ENCODE results near the gene CCDC146. TPM values are rescaled to one million over a fixed set of nuclear protein-coding genes. Genes with fewer than 3 reads are reported as not detected.
"Not testable (repeated sequence)": the region's sequence is repeated elsewhere in the genome, so short reads cannot be mapped to it uniquely, and the experiment has no call there.

CCDC146 gene
- total and polyA plus RNA-seq, 4 donors = 8.9 to 28.3 (median 17.8) TPM

- DNase-seq = not testable (repeated sequence)
- intact Hi-C loops (cut with DNase I) = loop anchor here in 1 of 2 donors (10.0 kb wide), 1 partner anchor 118 kb away; no protein-coding TSS in a partner anchor
These were observed 4.6 kb downstream of the CCDC146 start for GRCh38 chr7:77127009-77127408.

GRCh38 chr7:77128582-77129410 lies 6.4 kb downstream of the CCDC146 start:
- H3K36me3 ChIP-seq (ENCODE audit: control insufficient read depth in 1 of 2, insufficient read depth in 2 of 2, low read length in 1 of 2); H3K27me3 ChIP-seq (ENCODE audit: control insufficient read depth in 1 of 2, insufficient read depth in 2 of 2, low read length in 1 of 2); H3K4me3 ChIP-seq (ENCODE audit: low read length in 2 of 2); H3K9me3 ChIP-seq (ENCODE audit: control insufficient read depth, low read length); DNase-seq; H3K4me1 ChIP-seq (ENCODE audit: control insufficient read depth in 1 of 2, insufficient read depth in 2 of 2, low read length in 2 of 2): not testable (repeated sequence)
- H3K27ac ChIP-seq (ENCODE audit: low read depth in 1 of 2, low read length in 2 of 2) = peak overlapping the region in 1 of 2 donors; percentile 22
- peak; percentile 71 for ATAC-seq (ENCODE audit: low FRiP score)
- 9 to 10% methylated on average over 5 of the region's 7 CpGs for WGBS, 2 donors
- intact Hi-C loops (cut with DNase I) = loop anchor here in 1 of 2 donors (10.0 kb wide), 1 partner anchor 116 kb away; no protein-coding TSS in a partner anchor

More at GRCh38 chr7:77127009-77127408, 4.6 kb downstream of the CCDC146 start:
- not testable (repeated sequence) for ATAC-seq (ENCODE audit: low FRiP score); H3K9me3 ChIP-seq (ENCODE audit: control insufficient read depth, low read length); H3K4me3 ChIP-seq (ENCODE audit: low read length in 2 of 2); H3K27ac ChIP-seq (ENCODE audit: low read depth in 1 of 2, low read length in 2 of 2); H3K4me1 ChIP-seq (ENCODE audit: control insufficient read depth in 1 of 2, insufficient read depth in 2 of 2, low read length in 2 of 2); H3K27me3 ChIP-seq (ENCODE audit: control insufficient read depth in 1 of 2, insufficient read depth in 2 of 2, low read length in 1 of 2); H3K36me3 ChIP-seq (ENCODE audit: control insufficient read depth in 1 of 2, insufficient read depth in 2 of 2, low read length in 1 of 2)
- 93 to 95% methylated on average over 6 to 9 of the region's 9 CpGs for WGBS, 2 donors

GRCh38 chr7:77131781-77132180 lies 9.4 kb downstream of the CCDC146 start:
- H3K36me3 ChIP-seq (ENCODE audit: control insufficient read depth in 1 of 2, insufficient read depth in 2 of 2, low read length in 1 of 2); H3K4me3 ChIP-seq (ENCODE audit: low read length in 2 of 2); intact Hi-C loops (cut with DNase I); H3K27me3 ChIP-seq (ENCODE audit: control insufficient read depth in 1 of 2, insufficient read depth in 2 of 2, low read length in 1 of 2); H3K27ac ChIP-seq (ENCODE audit: low read depth in 1 of 2, low read length in 2 of 2); H3K9me3 ChIP-seq (ENCODE audit: control insufficient read depth, low read length); DNase-seq; ATAC-seq (ENCODE audit: low FRiP score); H3K4me1 ChIP-seq (ENCODE audit: control insufficient read depth in 1 of 2, insufficient read depth in 2 of 2, low read length in 2 of 2): not testable (repeated sequence)
- 99 to 100% methylated on average over 1 of the region's 3 CpGs for whole genome bisulfite sequencing, 2 donors

GRCh38 chr7:77138668-77139067 lies 16.3 kb downstream of the CCDC146 start:
- H3K27ac ChIP-seq (ENCODE audit: low read depth in 1 of 2, low read length in 2 of 2); H3K36me3 ChIP-seq (ENCODE audit: control insufficient read depth in 1 of 2, insufficient read depth in 2 of 2, low read length in 1 of 2); H3K27me3 ChIP-seq (ENCODE audit: control insufficient read depth in 1 of 2, insufficient read depth in 2 of 2, low read length in 1 of 2); H3K9me3 ChIP-seq (ENCODE audit: control insufficient read depth, low read length); intact Hi-C loops (cut with DNase I); H3K4me1 ChIP-seq (ENCODE audit: control insufficient read depth in 1 of 2, insufficient read depth in 2 of 2, low read length in 2 of 2); ATAC-seq (ENCODE audit: low FRiP score); H3K4me3 ChIP-seq (ENCODE audit: low read length in 2 of 2); DNase-seq: not testable (repeated sequence)
- 89 to 97% methylated on average over 2 of the region's 2 CpGs for WGBS, 2 donors

GRCh38 chr7:77140291-77140690 lies 17.9 kb downstream of the CCDC146 start:
- DNase-seq; H3K4me1 ChIP-seq (ENCODE audit: control insufficient read depth in 1 of 2, insufficient read depth in 2 of 2, low read length in 2 of 2); H3K4me3 ChIP-seq (ENCODE audit: low read length in 2 of 2); H3K36me3 ChIP-seq (ENCODE audit: control insufficient read depth in 1 of 2, insufficient read depth in 2 of 2, low read length in 1 of 2); H3K27ac ChIP-seq (ENCODE audit: low read depth in 1 of 2, low read length in 2 of 2); H3K9me3 ChIP-seq (ENCODE audit: control insufficient read depth, low read length); ATAC-seq (ENCODE audit: low FRiP score); H3K27me3 ChIP-seq (ENCODE audit: control insufficient read depth in 1 of 2, insufficient read depth in 2 of 2, low read length in 1 of 2); intact Hi-C loops (cut with DNase I): not testable (repeated sequence)
- WGBS, 2 donors = 46 to 58% methylated on average over 2 of the region's 4 CpGs

- H3K27ac ChIP-seq (ENCODE audit: low read depth in 1 of 2, low read length in 2 of 2); H3K9me3 ChIP-seq (ENCODE audit: control insufficient read depth, low read length); intact Hi-C loops (cut with DNase I); DNase-seq; ATAC-seq (ENCODE audit: low FRiP score); H3K36me3 ChIP-seq (ENCODE audit: control insufficient read depth in 1 of 2, insufficient read depth in 2 of 2, low read length in 1 of 2); H3K4me1 ChIP-seq (ENCODE audit: control insufficient read depth in 1 of 2, insufficient read depth in 2 of 2, low read length in 2 of 2); H3K27me3 ChIP-seq (ENCODE audit: control insufficient read depth in 1 of 2, insufficient read depth in 2 of 2, low read length in 1 of 2); H3K4me3 ChIP-seq (ENCODE audit: low read length in 2 of 2): not testable (repeated sequence)
These were observed 29.8 kb downstream of the CCDC146 start for GRCh38 chr7:77152232-77152631.

- H3K9me3 ChIP-seq (ENCODE audit: control insufficient read depth, low read length); ATAC-seq (ENCODE audit: low FRiP score); DNase-seq; H3K27ac ChIP-seq (ENCODE audit: low read depth in 1 of 2, low read length in 2 of 2); H3K4me1 ChIP-seq (ENCODE audit: control insufficient read depth in 1 of 2, insufficient read depth in 2 of 2, low read length in 2 of 2); intact Hi-C loops (cut with DNase I); H3K4me3 ChIP-seq (ENCODE audit: low read length in 2 of 2); H3K27me3 ChIP-seq (ENCODE audit: control insufficient read depth in 1 of 2, insufficient read depth in 2 of 2, low read length in 1 of 2); H3K36me3 ChIP-seq (ENCODE audit: control insufficient read depth in 1 of 2, insufficient read depth in 2 of 2, low read length in 1 of 2): not testable (repeated sequence)
- 33 to 46% methylated on average over 2 to 3 of the region's 3 CpGs for WGBS, 2 donors
These were observed 32.6 kb downstream of the CCDC146 start for GRCh38 chr7:77154917-77155464.

GRCh38 chr7:77155601-77156377 lies 33.4 kb downstream of the CCDC146 start:
- H3K4me1 ChIP-seq (ENCODE audit: control insufficient read depth in 1 of 2, insufficient read depth in 2 of 2, low read length in 2 of 2); H3K27me3 ChIP-seq (ENCODE audit: control insufficient read depth in 1 of 2, insufficient read depth in 2 of 2, low read length in 1 of 2); H3K9me3 ChIP-seq (ENCODE audit: control insufficient read depth, low read length); H3K4me3 ChIP-seq (ENCODE audit: low read length in 2 of 2); DNase-seq; H3K27ac ChIP-seq (ENCODE audit: low read depth in 1 of 2, low read length in 2 of 2); intact Hi-C loops (cut with DNase I); ATAC-seq (ENCODE audit: low FRiP score); H3K36me3 ChIP-seq (ENCODE audit: control insufficient read depth in 1 of 2, insufficient read depth in 2 of 2, low read length in 1 of 2): not testable (repeated sequence)
- WGBS, 2 donors = 93 to 96% methylated on average over 4 of the region's 5 CpGs

Measured in aorta (tissue), 5 donors.